ENCODE results near the gene LDB2.

DNA sequence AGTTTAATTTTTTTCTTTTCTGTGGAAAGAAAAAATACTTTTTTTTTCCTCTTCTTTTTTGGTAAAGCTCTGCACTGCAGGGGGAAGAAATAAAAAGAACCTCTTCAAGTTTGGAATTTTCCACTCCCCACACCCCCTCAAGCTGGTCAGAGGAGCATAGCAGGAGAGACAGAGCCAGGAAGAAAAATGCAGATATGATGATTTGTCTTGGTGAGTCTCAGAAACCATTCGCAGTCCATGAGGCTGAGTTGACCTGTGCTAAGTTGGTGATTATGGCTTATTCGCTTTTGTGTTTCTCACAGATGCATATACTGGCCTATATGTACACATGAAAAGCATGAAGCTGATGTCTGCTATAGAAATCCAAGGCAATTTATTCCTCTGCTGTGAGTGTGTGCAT is 205.9 kb downstream of the LDB2 start:
- TF ChIP-seq CTCF (conservative IDR thresholded peaks at IDR 0.05 in 1 of 2, IDR thresholded peaks at IDR 0.05 in 1 of 2; ENCODE audit: extremely low read depth in 1 of 2, insufficient read depth in 1 of 2, low read depth in 1 of 2, low read length in 2 of 2) = no peak
- no peak for TF ChIP-seq EZH2 (IDR thresholded peaks at IDR 0.05; ENCODE audit: borderline replicate concordance, low read length)
